Activated CD4-positive, alpha-beta memory T cell treated with anti-CD3 and anti-CD28 coated beads for 36 hours (primary cell): ENCODE data around the gene TAF7L. TPM values are rescaled to one million over a fixed set of nuclear protein-coding genes. Genes with fewer than 3 reads are reported as not detected.

Source experiments
- CTCF ChIA-PET: fragments of 350-600 bp; sonication (Branson Sonifier 250); formaldehyde crosslinking; loops from one replicate; lab custom pipeline; 2021; ENCODE audit warnings: antibody characterized with exemption, inconsistent platforms; lab: Charles Lee
- POLR2A ChIA-PET: fragments of 350-600 bp; sonication (Branson Sonifier 250); formaldehyde crosslinking; loops from one replicate; lab custom pipeline; 2021; ENCODE audit warnings: antibody characterized with exemption; lab: Charles Lee
- DNase-seq: peaks from one replicate; pipeline ENCODE4 v3.0.0-alpha.2; 2020
- H3K27ac Mint-ChIP-seq: one replicate; pipeline ENCODE4 v1.8.0; 2021; ENCODE audit warnings: mixed read lengths
- H3K27me3 Mint-ChIP-seq: one replicate; pipeline ENCODE4 v1.8.0; 2021; ENCODE audit warnings: mixed read lengths
- H3K36me3 Mint-ChIP-seq: one replicate; pipeline ENCODE4 v1.8.0; 2021; ENCODE audit warnings: mixed read lengths
- H3K4me1 Mint-ChIP-seq: one replicate; pipeline ENCODE4 v1.8.0; 2021; ENCODE audit warnings: low read depth, mixed read lengths
- H3K4me3 Mint-ChIP-seq: one replicate; pipeline ENCODE4 v1.8.0; 2021; ENCODE audit warnings: mild to moderate bottlenecking, mixed read lengths
- H3K9me3 Mint-ChIP-seq: one replicate; pipeline ENCODE4 v1.8.0; 2021; ENCODE audit warnings: mixed read lengths
- intact Hi-C: fragments of 100-400 bp; cut with micrococcal nuclease; formaldehyde crosslinking; loops from one replicate; pipeline ENCODE4 v1.15.1; 2023
- total RNA-seq, 2 experiments: library from RNA; stranded (reverse); gene quantifications; one replicate each; pipeline ENCODE4 v1.2.3, GENCODE V29; 2021

Gene TAF7L
- total RNA-seq, 2 experiments from 2014 or later: not detected

DNA sequence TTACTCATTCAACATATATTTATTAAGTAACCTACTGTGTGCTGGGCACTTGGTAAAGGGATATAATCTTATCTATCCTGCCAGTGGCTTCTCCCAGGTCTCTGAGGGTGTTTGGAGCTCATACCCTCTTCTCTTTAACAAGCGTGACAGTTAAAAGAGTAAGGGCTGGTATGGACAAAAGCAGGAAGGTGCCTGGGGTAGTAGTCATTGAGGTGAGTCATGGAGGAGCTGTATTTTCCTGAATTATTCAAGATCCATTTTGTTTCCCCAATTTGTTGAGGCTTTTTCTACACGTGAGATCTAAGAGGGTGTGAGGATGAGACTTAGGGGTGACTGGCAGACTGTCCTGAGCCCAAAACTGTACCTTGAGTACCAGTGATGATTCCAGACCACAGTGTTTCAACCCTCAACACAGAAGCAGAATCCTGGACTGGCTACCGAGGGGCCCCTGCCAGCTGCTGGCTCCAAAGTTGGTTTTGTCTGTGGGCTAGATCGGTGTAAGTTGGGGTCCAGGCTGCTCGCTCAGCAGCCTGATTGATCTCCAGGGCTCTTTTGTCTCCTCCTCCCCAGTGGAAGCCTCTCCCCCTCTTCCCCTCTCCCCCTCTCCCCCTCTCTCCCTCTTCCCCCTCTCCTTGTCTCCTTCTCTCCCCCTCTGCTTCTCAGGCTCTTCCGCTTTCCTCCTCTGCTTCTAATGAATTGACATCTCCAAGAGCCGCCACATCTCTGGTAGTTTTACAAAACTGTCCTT is 71.8 kb downstream of the TAF7L start, which contains the start of gene DRP2:
TSS of gene DRP2 (plus strand) at position 671 of the 748 bp plus-strand sequence. CDS start 11,862 bp downstream, outside the sequence.
- no peak within 1 kb of the TSS for H3K4me3 Mint-ChIP-seq
- DNase-seq: no peak
- ChIA-PET CTCF (no interaction called here), POLR2A (no interaction called here)
- peaks cover 8% of the 10 kb centered on the region for H3K4me1 Mint-ChIP-seq
- H3K27ac Mint-ChIP-seq: no peak within 1 kb of the TSS
- H3K27me3 Mint-ChIP-seq: no peaks in the 10 kb centered on the region
- no peaks in the 10 kb centered on the region for H3K9me3 Mint-ChIP-seq
- intact Hi-C loops: no loop called here
- H3K36me3 Mint-ChIP-seq: no peaks in the 10 kb centered on the region

Other genes with a start within 250 kb of the TAF7L start
- gene TRMT2B, start 239.2 kb downstream of the TAF7L start, total RNA-seq: 10 to 100 TPM; 19.6 to 21.2 TPM
- gene TMEM35A, start 212.5 kb downstream of the TAF7L start, total RNA-seq: not detected
- 10 to 100 TPM; 21.1 to 22.3 TPM for gene CENPI, start 193.1 kb downstream of the TAF7L start, total RNA-seq
- gene DRP2, start 71.5 kb downstream of the TAF7L start, total RNA-seq: under 1 TPM; 0.58 to 0.69 TPM
- gene TIMM8A, start 57.4 kb upstream of the TAF7L start, total RNA-seq: 10 to 100 TPM; 21.9 to 23.1 TPM
- under 1 TPM; 0.21 to 0.58 TPM for gene BTK, start 94.9 kb upstream of the TAF7L start, total RNA-seq
- gene RPL36A, start 99.7 kb upstream of the TAF7L start, total RNA-seq: 100 to 1,000 TPM; 364 to 420 TPM
- 10 to 100 TPM; 40.4 to 43.6 TPM for gene GLA, start 116.6 kb upstream of the TAF7L start, total RNA-seq
- gene HNRNPH2, start 116.9 kb upstream of the TAF7L start, total RNA-seq: 10 to 100 TPM; 32.5 to 33.8 TPM
- 1 to 10 TPM; 5.4 to 6.3 TPM for gene ARMCX4, start 194.1 kb upstream of the TAF7L start, total RNA-seq